ENCODE data around the gene SNX20.

SNX20 gene

GRCh38 chr16:50699326-50700159 lies 18.4 kb upstream of the SNX20 start:
- Histone ChIP-seq H3K36me3 (ENCODE audit: insufficient read depth, low read length) (no peaks in the 10 kb centered on the region), H3K4me1 (ENCODE audit: insufficient read depth, low read length) (no peaks in the 10 kb centered on the region), H3K9ac (ENCODE audit: low read depth, low read length) (no peak overlapping the region), H3K4me3 (ENCODE audit: low read length) (no peak overlapping the region), H3K27me3 (ENCODE audit: insufficient read depth, low read length) (peaks cover 6% of the 10 kb centered on the region), H3K27ac (ENCODE audit: low read depth, low read length) (no peak overlapping the region), H3K9me3 (ENCODE audit: insufficient read depth, low read depth, low read length) (peaks cover 10% of the 10 kb centered on the region)
- 94% methylated on average over 19 of the region's 19 CpGs for WGBS

DNA sequence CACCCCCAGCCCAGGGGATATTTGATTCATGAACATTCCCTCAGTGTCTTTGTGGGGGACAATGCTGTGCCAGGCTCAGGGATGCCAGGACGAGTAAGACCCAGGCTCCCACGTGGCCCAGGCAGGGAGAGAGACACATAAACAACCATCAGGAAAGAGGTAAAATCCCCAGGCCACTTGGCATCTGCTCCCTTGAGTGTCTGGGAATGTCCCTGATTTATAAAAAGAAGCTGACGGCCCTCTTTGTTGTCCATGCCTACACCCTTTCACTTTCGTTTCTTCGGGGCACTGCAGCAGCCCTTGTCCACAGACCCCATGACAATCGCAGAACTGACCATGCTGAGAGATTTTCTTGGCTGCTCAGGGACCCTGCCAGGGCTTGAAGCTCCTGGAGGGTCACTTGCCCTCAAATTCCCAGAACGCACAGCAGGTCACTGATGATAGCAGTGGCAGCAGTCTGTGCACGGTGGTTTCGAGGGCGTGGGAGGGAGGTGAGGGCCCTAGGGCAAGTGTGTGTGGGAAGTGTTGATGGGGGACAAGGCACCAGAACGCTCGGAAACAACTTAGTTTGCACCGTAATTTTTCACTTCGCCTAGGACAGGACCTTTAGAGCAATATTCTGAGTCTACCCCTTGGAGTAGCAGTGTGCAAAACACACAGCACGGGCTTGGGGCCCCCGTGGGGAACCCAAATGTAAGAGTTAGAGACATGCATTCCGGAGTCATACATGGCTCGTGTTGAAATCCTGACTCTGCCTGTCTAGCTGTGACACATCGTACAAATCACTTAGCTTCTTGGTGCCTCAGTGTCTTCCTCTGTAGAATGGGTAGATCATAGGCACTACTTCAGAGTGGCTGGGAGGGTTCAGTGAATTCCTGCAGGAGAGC lies 17.0 kb upstream of the SNX20 start:
- H3K9ac ChIP-seq (ENCODE audit: low read depth, low read length), result no peak overlapping the region
- no peak overlapping the region for H3K27ac ChIP-seq (ENCODE audit: low read depth, low read length)
- no peak overlapping the region for H3K4me3 ChIP-seq (ENCODE audit: low read length)
- peaks cover 18% of the 10 kb centered on the region for H3K27me3 ChIP-seq (ENCODE audit: insufficient read depth, low read length)
- no peaks in the 10 kb centered on the region for H3K4me1 ChIP-seq (ENCODE audit: insufficient read depth, low read length)
- H3K9me3 ChIP-seq (ENCODE audit: insufficient read depth, low read depth, low read length), result no peaks in the 10 kb centered on the region
- 90% methylated on average over 19 of the region's 19 CpGs for WGBS
- no peaks in the 10 kb centered on the region for H3K36me3 ChIP-seq (ENCODE audit: insufficient read depth, low read length)

GRCh38 chr16:50697421-50697715 lies 16.3 kb upstream of the SNX20 start:
- 91% methylated on average over 5 of the region's 5 CpGs for WGBS
- Histone ChIP-seq H3K27ac (ENCODE audit: low read depth, low read length) (no peak overlapping the region), H3K4me1 (ENCODE audit: insufficient read depth, low read length) (no peaks in the 10 kb centered on the region), H3K9ac (ENCODE audit: low read depth, low read length) (no peak overlapping the region), H3K36me3 (ENCODE audit: insufficient read depth, low read length) (no peaks in the 10 kb centered on the region), H3K27me3 (ENCODE audit: insufficient read depth, low read length) (peaks cover 26% of the 10 kb centered on the region), H3K9me3 (ENCODE audit: insufficient read depth, low read depth, low read length) (no peaks in the 10 kb centered on the region), H3K4me3 (ENCODE audit: low read length) (no peak overlapping the region)

GRCh38 chr16:50696575-50697420 lies 15.7 kb upstream of the SNX20 start:
- 93% methylated on average over 15 of the region's 15 CpGs for WGBS
- H3K27me3 ChIP-seq (ENCODE audit: insufficient read depth, low read length), result peaks cover 30% of the 10 kb centered on the region
- H3K4me1 ChIP-seq (ENCODE audit: insufficient read depth, low read length), result no peaks in the 10 kb centered on the region
- no peak overlapping the region for H3K27ac ChIP-seq (ENCODE audit: low read depth, low read length)
- no peaks in the 10 kb centered on the region for H3K9me3 ChIP-seq (ENCODE audit: insufficient read depth, low read depth, low read length)
- no peaks in the 10 kb centered on the region for H3K36me3 ChIP-seq (ENCODE audit: insufficient read depth, low read length)
- no peak overlapping the region for H3K4me3 ChIP-seq (ENCODE audit: low read length)
- no peak overlapping the region for H3K9ac ChIP-seq (ENCODE audit: low read depth, low read length)

DNA sequence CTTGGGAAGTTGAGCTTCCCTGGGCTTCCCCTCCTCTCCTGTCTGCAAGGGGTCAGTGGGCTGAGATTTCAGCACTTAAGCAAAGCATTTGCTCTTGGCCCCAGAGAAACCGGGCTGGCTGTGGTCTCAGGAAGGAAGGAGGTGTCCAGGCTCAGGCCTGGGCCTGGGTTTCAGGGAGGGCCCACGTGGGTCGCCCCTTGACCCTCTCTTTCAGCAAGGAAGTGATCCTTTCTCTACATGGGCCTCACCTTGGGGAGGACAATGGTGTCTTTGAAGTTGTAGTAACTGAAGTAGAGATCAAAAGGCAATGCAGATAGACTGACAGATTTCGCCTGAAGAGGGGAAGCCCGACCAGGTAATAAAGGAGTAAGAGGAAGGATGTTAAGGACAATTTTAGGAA lies 15.0 kb upstream of the SNX20 start:
- Histone ChIP-seq H3K4me1 (ENCODE audit: insufficient read depth, low read length) (no peaks in the 10 kb centered on the region), H3K9me3 (ENCODE audit: insufficient read depth, low read depth, low read length) (no peaks in the 10 kb centered on the region), H3K36me3 (ENCODE audit: insufficient read depth, low read length) (no peaks in the 10 kb centered on the region), H3K4me3 (ENCODE audit: low read length) (no peak overlapping the region), H3K27me3 (ENCODE audit: insufficient read depth, low read length) (peaks cover 30% of the 10 kb centered on the region), H3K9ac (ENCODE audit: low read depth, low read length) (no peak overlapping the region), H3K27ac (ENCODE audit: low read depth, low read length) (no peak overlapping the region)
- WGBS, result 60% methylated on average over 5 of the region's 5 CpGs

DNA sequence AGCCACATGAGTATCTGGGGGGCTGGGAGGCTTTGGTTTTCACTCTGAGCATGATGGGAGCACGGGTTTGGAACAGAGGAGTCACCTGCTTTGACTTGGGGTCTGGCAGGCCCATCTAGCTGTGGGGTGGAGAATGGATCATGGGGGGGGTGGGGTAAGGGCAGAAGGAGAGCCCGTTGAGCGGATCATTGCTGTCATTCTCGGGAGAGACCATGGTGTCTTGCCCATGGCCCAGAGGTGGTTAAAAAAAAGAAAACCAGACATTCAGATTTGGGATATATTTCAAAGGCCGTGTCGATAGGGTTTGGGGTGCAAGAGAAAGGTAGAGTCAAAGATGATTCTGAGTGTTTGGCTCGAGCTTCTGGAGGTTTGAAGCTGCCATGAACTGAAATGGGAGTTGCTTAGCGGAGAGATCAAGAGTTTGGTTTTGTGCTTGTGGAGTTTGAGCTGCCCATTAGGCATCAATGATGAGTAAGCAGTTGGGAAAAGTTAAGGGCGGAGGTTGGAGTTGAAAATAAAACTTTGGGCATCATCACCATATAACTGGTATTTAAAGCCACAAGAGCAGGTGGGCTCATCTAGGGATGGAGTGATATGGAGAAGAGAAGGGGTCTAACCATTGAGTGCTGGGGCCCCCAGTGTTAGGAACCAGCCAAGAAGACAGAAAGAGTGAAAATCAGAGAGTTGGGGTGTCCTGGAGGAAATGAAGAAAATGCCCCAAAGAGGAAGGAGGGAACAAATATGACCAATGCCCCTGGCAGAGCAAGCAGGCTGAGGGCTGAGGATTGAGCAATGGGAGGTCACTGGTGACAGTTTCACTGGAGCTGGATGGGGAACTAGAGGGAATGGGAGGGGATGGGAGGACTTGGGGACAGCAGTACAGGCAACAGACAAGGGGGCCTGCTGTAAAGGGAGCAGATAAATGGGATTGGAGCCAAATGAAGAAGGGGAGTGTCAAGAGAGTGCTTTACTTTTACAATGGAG lies 14.2 kb upstream of the SNX20 start:
- Histone ChIP-seq H3K9ac (ENCODE audit: low read depth, low read length) (no peak overlapping the region), H3K27me3 (ENCODE audit: insufficient read depth, low read length) (peaks cover 30% of the 10 kb centered on the region), H3K36me3 (ENCODE audit: insufficient read depth, low read length) (no peaks in the 10 kb centered on the region), H3K9me3 (ENCODE audit: insufficient read depth, low read depth, low read length) (no peaks in the 10 kb centered on the region), H3K4me1 (ENCODE audit: insufficient read depth, low read length) (no peaks in the 10 kb centered on the region), H3K4me3 (ENCODE audit: low read length) (no peak overlapping the region), H3K27ac (ENCODE audit: low read depth, low read length) (no peak overlapping the region)
- WGBS, result 90% methylated on average over 9 of the region's 9 CpGs

- Histone ChIP-seq H3K27ac (ENCODE audit: low read depth, low read length) (no peak overlapping the region), H3K4me1 (ENCODE audit: insufficient read depth, low read length) (no peaks in the 10 kb centered on the region), H3K36me3 (ENCODE audit: insufficient read depth, low read length) (no peaks in the 10 kb centered on the region), H3K9ac (ENCODE audit: low read depth, low read length) (no peak overlapping the region), H3K27me3 (ENCODE audit: insufficient read depth, low read length) (peaks cover 30% of the 10 kb centered on the region), H3K9me3 (ENCODE audit: insufficient read depth, low read depth, low read length) (no peaks in the 10 kb centered on the region), H3K4me3 (ENCODE audit: low read length) (no peak overlapping the region)
- WGBS, result 95% methylated on average over 2 of the region's 2 CpGs
Observed at GRCh38 chr16:50694206-50694605, 13.1 kb upstream of the SNX20 start.

DNA sequence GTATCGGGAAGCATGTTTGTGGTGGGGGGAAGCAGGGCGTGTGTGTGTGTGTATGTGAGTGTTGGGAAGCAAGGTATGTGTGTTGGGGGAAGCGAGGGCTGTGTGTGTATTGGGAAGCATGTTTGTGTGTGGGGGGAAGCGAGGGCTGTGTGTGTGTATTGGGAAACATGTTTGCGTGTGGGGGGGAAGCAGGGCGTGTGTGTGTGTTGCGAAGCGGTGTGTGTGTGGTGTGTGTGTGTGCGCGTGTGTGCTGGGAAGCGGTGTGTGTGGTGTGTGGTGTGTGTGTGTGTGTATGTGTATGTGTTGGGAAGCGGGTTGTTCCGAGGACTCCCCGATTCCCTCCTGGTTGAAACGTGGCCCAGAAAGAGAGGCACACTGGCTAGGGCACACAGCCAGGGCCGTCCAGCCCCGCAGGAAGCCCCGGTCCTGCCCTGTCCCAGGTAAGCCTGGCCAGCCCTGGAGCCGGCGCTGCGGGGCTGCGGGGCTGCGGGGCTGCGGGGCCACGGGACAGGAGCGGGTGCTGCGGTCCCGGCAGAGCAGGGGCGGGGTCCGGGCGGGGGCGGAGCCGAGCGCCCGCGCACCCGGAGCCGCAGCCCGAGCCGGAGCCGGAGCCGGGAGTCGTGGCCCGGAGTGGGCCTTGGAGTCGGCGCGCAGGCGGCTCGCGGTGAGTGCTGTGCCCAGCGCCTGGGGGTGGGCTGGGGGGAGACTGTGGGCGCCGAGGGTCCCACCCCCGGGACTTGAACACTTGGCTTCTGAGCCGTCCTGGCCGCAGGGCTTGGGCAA lies 12.1 kb upstream of the SNX20 start, which contains the start of gene NOD2:
Gene NOD2, plus strand, starts transcription at position 608 of the 783 bp plus-strand sequence. CDS start 5,890 bp downstream, outside the sequence.
- H3K27ac ChIP-seq (ENCODE audit: low read depth, low read length), result no peak within 1 kb of the TSS
- H3K36me3 ChIP-seq (ENCODE audit: insufficient read depth, low read length), result no peaks in the 10 kb centered on the region
- no peaks in the 10 kb centered on the region for H3K9me3 ChIP-seq (ENCODE audit: insufficient read depth, low read depth, low read length)
- no peaks in the 10 kb centered on the region for H3K4me1 ChIP-seq (ENCODE audit: insufficient read depth, low read length)
- peak within 1 kb of the TSS; percentile 52 for H3K9ac ChIP-seq (ENCODE audit: low read depth, low read length)
- H3K4me3 ChIP-seq (ENCODE audit: low read length), result peak within 1 kb of the TSS; percentile 50
- WGBS, result 23% methylated on average over 56 of the region's 56 CpGs
- H3K27me3 ChIP-seq (ENCODE audit: insufficient read depth, low read length), result peaks cover 30% of the 10 kb centered on the region

DNA sequence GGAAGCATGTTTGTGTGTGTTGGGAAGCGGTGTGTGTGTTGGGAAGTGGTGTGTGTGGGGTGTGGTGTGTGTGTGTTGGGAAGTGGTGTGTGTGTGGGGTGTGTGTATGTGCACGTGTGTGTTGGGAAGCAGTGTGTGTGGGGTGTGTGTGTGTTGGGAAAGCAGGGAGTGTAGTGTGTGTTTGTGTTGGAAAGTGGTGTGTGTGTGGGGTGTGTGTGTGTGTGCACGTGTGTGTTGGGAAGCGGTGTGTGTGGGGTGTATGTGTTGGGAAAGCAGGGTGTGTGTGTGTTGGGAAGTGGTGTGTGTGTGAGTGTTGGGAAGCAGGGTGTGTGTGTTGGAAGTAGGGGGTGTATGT lies 11.5 kb upstream of the SNX20 start:
- Histone ChIP-seq H3K4me1 (ENCODE audit: insufficient read depth, low read length) (no peaks in the 10 kb centered on the region), H3K9me3 (ENCODE audit: insufficient read depth, low read depth, low read length) (no peaks in the 10 kb centered on the region), H3K27ac (ENCODE audit: low read depth, low read length) (no peak overlapping the region), H3K27me3 (ENCODE audit: insufficient read depth, low read length) (peaks cover 30% of the 10 kb centered on the region), H3K36me3 (ENCODE audit: insufficient read depth, low read length) (no peaks in the 10 kb centered on the region), H3K9ac (ENCODE audit: low read depth, low read length) (no peak overlapping the region), H3K4me3 (ENCODE audit: low read length) (no peak overlapping the region)
- WGBS, result 91% methylated on average over 4 of the region's 4 CpGs
